ACHN (cell line): ENCODE measurements around the gene ZIM2.
A peak's percentile ranks its signal among the peaks of the same experiment; 100 is the strongest.

Experiments
- DNase-seq: peaks from one replicate; pipeline ENCODE4 v3.0.0-alpha.2; 2015
- in situ Hi-C: cut with HindIII; loops from 2 replicates; pipeline ENCODE4 v1.10.0; 2017; ENCODE audit warnings: low sequenced_read_pairs, low pct_ligation_motif_present, low pct_unique_long_range_greater_than_20kb

Gene ZIM2

DNA sequence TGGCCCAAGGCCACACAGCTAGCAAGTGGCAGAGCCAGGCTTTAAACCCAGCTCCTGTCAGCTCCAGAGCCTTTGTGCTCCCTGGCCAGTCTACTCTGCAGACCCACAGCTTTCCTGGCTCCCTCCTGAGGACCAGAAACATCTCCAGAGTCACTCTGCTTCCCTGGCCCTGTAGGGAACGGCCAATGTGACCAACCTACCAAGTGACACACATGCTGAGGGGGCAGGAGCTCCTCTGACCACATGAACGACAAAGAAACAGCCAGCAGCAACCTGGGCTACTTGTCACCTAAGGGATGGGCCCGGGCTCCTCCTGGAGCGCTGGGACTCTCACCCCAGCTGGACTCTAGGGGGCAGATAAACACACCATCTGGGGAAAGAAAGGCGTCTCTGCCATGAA, 19.3 kb downstream of the ZIM2 start:
- in situ Hi-C loops, result no loop called here
- no peak for DNase-seq

GRCh38 chr19:56819166-56819565, 21.4 kb downstream of the ZIM2 start:
- DNase-seq, result no peak
- in situ Hi-C loops, result no loop called here

DNA sequence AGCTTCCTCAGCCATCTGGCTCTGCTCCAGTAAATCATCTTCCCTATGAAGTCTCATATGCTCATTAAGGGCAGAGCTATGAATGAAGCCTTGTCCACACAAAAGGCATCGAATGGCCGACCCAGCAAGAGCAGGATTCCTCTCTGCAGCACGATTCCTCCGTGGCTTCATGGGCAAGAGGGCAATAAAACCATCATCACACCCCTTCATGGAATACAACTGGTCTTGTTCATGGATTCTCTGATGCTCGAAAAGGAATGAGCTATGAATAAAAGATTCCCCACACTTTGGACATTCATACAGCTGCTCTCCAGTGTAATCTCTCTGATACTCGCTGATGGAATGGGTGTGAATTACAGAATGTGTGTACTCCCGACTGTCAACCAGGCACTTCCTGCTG, 25.9 kb downstream of the ZIM2 start:
- in situ Hi-C loops, result no loop called here
- DNase-seq, result no peak

DNA sequence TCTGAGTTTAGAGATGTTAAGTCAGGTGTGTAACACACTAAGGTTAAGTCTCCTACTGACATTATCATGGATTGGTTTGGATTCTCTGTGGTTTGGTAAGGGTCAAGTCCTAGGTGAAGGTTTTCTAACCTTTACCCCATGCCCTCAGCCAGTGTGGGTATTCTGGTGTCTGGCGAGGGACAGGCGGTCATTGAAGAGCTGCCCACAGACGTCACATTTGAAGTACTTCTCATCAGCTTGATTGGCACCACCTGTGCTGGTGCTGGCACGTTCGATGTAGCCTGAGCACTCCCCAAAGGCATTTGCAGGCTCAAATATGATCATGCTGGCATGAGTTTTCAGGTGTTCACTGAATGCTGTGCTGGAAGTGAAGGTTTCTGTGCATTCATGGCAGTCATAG, 27.0 kb downstream of the ZIM2 start:
- in situ Hi-C loops, result no loop called here
- no peak for DNase-seq

- in situ Hi-C loops, result no loop called here
- no peak for DNase-seq
Measured at GRCh38 chr19:56811480-56811879, 29.0 kb downstream of the ZIM2 start.

DNA sequence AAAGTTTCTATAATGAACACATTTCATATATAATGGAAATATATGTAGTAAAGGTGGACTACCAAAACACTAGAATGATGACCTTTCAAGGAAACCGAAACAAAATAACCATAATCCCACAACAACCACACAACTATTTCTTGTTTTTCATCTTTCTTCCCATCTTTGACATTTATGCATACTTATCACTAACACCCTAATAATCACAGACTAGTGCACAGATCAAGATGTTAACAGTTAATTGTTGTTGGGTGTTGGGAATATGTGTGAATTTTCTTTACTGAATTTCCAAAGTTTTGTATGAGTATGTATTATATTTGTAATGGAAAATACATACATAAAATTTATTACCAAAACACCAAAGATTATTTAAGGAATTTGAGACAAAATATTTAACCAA, 30.3 kb downstream of the ZIM2 start:
- in situ Hi-C loops, result no loop called here
- DNase-seq, result no peak

- in situ Hi-C loops, result no loop called here
- DNase-seq, result no peak
Measured at GRCh38 chr19:56808717-56809392, 31.7 kb downstream of the ZIM2 start.

DNA sequence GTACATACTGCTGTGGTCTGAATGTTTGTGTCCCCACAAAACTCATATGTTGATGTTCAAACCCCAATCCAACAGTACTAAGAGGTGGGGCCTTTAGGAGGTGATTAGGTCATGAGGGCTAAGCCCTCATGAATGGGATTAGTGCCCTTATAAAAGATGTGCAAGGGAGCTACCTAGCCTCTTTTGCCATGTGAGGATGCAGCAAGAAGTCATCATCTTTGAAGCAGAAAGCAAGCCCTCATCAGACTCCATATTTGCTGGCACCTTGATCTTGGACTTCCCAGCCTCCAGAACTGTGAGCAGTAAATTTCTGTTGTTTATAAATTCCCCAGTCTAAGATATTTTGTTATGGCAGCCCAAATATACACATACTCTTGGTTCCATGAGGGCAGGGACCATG, 33.9 kb downstream of the ZIM2 start:
- in situ Hi-C loops, result no loop called here
- DNase-seq, result no peak

- no peak for DNase-seq
- in situ Hi-C loops, result no loop called here
Measured at GRCh38 chr19:56778351-56778750, 62.2 kb downstream of the ZIM2 start.

DNA sequence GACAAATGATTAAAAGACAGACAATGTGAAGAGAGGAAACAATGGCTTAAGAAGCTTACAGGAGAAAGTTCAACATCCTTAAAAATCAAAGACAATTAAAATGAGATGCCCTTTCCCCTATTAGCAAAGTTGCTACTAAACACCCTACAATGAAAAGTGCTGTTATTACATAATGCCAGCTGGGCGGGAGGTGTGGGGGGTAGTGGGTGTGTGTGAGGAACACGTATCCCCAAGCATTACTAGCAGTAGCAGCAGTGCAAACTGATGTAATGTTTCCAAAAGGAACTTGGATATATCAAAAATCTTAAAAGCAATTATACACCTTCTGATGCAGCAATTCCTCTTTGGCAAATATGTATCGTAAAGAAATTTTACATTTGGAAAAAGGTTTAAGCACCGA, 70.9 kb downstream of the ZIM2 start:
- no peak for DNase-seq
- in situ Hi-C loops, result no loop called here

- DNase-seq, result no peak
- in situ Hi-C loops, result no loop called here
Measured at GRCh38 chr19:56765137-56765536, 75.4 kb downstream of the ZIM2 start.

DNA sequence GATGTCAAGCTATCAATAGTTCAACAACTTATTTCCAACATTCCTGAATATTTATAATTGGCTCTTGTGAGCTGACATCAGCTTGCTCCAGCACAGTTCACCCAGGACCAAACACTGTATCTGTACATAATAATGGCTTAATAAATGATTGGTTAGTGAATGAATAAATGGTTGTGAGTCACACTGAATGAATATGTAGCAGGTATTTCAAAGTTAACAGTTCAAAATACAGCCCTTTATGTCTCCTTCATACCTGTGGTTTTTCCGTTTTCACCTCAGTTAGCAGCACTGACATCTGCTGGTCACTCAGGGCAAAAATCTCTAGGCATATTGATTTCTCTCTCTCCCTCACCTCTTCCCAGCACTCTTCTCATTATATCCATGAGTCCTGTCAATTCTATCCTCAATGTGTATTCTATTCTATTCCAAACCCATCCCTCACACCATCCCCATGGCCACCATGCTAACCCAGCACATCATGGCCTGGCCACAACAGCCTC, 76.3 kb downstream of the ZIM2 start:
- in situ Hi-C loops, result no loop called here
- no peak for DNase-seq

DNA sequence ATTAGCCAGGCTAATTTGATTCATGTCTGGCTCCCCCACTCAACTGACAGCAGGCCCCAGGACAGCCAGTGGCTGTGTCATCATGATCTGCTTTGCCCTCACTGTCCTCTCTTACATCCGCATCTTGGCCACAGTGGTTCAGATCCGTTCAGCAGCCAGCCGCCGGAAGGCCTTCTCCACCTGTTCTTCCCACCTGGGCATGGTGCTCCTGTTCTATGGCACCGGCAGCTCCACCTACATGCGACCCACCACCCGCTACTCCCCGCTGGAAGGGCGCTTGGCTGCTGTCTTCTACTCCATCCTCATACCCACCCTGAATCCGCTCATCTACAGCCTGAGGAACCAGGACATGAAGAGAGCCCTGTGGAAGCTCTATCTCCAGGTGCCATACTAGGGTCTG, 79.7 kb downstream of the ZIM2 start:
- in situ Hi-C loops, result no loop called here
- no peak for DNase-seq

DNA sequence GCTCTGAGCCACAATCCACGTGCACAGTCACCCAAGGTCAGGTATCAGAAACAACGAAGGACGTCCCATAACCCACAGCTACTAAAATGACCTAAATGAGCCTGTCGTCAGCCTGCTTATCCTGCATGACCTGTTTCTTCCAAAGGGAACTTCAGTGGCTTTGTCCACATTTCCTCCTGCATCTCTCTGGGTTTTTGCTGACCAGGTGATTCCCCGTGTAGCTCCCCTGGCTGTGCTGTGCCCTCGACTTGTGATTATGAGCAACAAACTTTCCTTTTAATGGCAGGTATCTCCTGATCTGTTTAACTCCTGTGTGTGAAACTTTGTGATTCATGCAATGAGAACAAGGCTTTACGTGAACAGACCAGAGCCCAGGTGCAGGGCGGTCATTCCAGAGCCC, 81.0 kb downstream of the ZIM2 start:
- DNase-seq, result no peak
- in situ Hi-C loops, result no loop called here

DNA sequence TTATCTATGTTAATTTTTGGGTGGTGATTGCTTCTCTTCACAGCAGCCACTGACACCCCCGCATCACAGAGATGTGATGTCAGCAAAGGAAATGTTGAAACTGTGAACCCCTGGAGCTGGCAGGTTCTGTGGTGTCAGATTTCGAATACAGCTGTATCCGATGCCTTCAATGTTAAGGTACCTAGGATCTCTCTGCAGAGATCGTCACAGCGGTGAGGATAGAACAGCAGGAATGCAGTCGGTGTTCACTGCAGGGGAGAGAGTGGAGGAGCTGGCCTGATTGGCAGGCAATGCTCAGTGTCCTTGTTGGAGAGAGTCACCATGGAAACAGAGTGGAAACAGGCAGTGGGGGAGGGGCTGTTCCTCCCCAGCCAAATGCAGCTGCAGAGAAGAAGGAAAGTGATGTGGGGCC, 89.4 kb downstream of the ZIM2 start:
- in situ Hi-C loops, result no loop called here
- DNase-seq, result no peak

DNA sequence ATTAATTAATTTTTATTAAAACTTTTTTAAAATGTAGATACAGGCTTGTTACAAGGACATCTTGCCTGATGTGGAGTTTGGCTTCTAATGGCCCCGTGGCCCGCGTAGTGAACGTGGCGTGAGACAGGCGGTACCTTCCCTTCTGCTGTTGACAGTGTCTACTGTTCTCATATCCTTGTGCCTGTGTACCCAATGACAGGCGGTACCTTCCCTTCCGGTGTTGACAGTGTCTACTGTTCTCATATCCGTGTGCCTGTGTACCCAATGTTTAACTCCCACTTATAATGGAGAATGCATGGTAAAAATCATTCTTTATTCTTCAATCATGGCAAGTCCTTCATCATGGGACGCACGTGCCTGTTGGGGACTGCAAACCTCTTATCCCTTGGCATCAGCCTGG, 89.9 kb downstream of the ZIM2 start:
- in situ Hi-C loops, result no loop called here
- DNase-seq, result no peak

GRCh38 chr19:56748378-56748777, 92.1 kb downstream of the ZIM2 start:
- in situ Hi-C loops, result no loop called here
- DNase-seq, result peak; percentile 2

DNA sequence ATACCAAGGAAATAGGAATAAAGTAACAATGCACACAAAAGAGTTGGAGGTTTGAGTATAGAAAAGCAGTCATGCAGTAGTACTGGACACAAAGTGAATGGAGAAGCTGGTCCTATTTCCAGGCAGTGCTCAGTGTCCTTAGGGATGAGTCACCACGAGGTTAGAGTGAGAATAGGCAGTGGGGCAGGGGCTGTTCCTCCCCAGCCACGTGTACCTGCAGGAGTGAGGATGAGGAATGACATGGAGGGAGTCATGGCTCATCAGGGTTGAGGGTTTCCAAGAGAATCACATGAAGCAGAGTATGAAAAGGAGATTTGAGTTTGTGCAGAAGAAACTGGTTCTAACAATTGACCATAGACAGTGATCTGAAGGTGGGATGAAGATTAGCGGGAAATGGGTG, 94.2 kb downstream of the ZIM2 start:
- in situ Hi-C loops, result no loop called here
- DNase-seq, result no peak

- no peak for DNase-seq
- in situ Hi-C loops, result no loop called here
Measured at GRCh38 chr19:56740501-56740900, 100.0 kb downstream of the ZIM2 start.

- DNase-seq, result no peak
- in situ Hi-C loops, result no loop called here
Measured at GRCh38 chr19:56736571-56736970, 104.0 kb downstream of the ZIM2 start.

- DNase-seq, result no peak
- in situ Hi-C loops, result no loop called here
Measured at GRCh38 chr19:56732976-56733375, 107.5 kb downstream of the ZIM2 start.
